HepG2 (cell line): ENCODE measurements around the gene SYNC. TPM values are rescaled to one million over a fixed set of nuclear protein-coding genes. Genes with fewer than 3 reads are reported as not detected.

Experiments
- BCL6 ChIP-seq: IDR thresholded peaks from 2 replicates; pipeline ENCODE4 v1.6.1; 2016; ENCODE audit warnings: missing genetic modification reagents, missing compliant biosample characterization
- CAMTA2 ChIP-seq: sonication (generic); formaldehyde crosslinking; IDR thresholded peaks from 2 replicates; pipeline ENCODE4 v1.4.0; 2020; ENCODE audit warnings: mild to moderate bottlenecking, missing genetic modification reagents, borderline replicate concordance
- CBX2 ChIP-seq, 2 experiments: fragments of 200-600 bp in 1 of 2; sonication (generic); formaldehyde crosslinking in 1 of 2; IDR thresholded peaks; 2 replicates each; pipeline versions ENCODE4 v1.7.0 to v1.8.1; 2018 to 2022; ENCODE audit warnings: low read depth in 2 of 2, low read length in 1 of 2, mild to moderate bottlenecking in 1 of 2, missing genetic modification reagents in 1 of 2
- EED ChIP-seq: sonication (generic); formaldehyde crosslinking; IDR thresholded peaks from 2 replicates; pipeline ENCODE4 v1.5.0; 2020; ENCODE audit warnings: mild to moderate bottlenecking, missing genetic modification reagents
- EP300 ChIP-seq, 3 experiments: sonication (generic) in 1 of 3; formaldehyde crosslinking in 1 of 3; IDR thresholded peaks; 2 replicates each; pipeline versions ENCODE4 v1.5.1 to v1.6.1; 2011 to 2020; ENCODE audit warnings: low read depth in 2 of 3, low read length in 2 of 3, borderline replicate concordance in 1 of 3, improper control_type of control experiment in 1 of 3, mild to moderate bottlenecking in 1 of 3, missing genetic modification reagents in 1 of 3, moderate library complexity in 1 of 3
- FOSL1 ChIP-seq: sonication (generic); formaldehyde crosslinking; IDR thresholded peaks from 2 replicates; pipeline ENCODE4 v1.9.0; 2021; ENCODE audit warnings: missing genetic modification reagents, borderline replicate concordance
- HNRNPH1 ChIP-seq: fragments of 200-400 bp; formaldehyde crosslinking; optimal IDR thresholded peaks from 2 replicates; pipeline ENCODE3; 2017; ENCODE audit warnings: mild to moderate bottlenecking, low read depth, low read length
- MATR3 ChIP-seq: sonication (generic); formaldehyde crosslinking; IDR thresholded peaks from 2 replicates; pipeline ENCODE4 v1.4.0; 2020; ENCODE audit warnings: missing genetic modification reagents
- MAZ ChIP-seq, 2 experiments: sonication (generic) in 1 of 2; formaldehyde crosslinking in 1 of 2; IDR thresholded peaks; 2 replicates each; pipeline versions ENCODE4 v1.5.0 to v1.6.1; 2012 to 2020; ENCODE audit warnings: low read depth in 2 of 2, mild to moderate bottlenecking in 2 of 2, borderline replicate concordance in 1 of 2, improper control_type of control experiment in 1 of 2, low read length in 1 of 2, missing genetic modification reagents in 1 of 2, moderate library complexity in 1 of 2
- MBNL3 ChIP-seq: fragments of 250-450 bp; sonication (Bioruptor Pico); conservative IDR thresholded peaks from 2 replicates; pipeline ENCODE4 v1.8.0; 2022; ENCODE audit warnings: mild to moderate bottlenecking, inconsistent platforms
- PCBP2 ChIP-seq: fragments of 200-400 bp; formaldehyde crosslinking; optimal IDR thresholded peaks from 2 replicates; pipeline ENCODE3; 2018; ENCODE audit warnings: low read length, low read depth; ENCODE audit not compliant: poor library complexity, severe bottlenecking
- SP140L ChIP-seq: sonication (generic); formaldehyde crosslinking; IDR thresholded peaks from 2 replicates; pipeline ENCODE4 v1.4.0; 2020; ENCODE audit warnings: missing genetic modification reagents, borderline replicate concordance
- STAG1 ChIP-seq: sonication (generic); formaldehyde crosslinking; IDR thresholded peaks from 2 replicates; pipeline ENCODE4 v1.4.0; 2020; ENCODE audit warnings: missing genetic modification reagents
- ZBTB8A ChIP-seq: sonication (generic); formaldehyde crosslinking; IDR thresholded peaks from 2 replicates; pipeline ENCODE4 v1.4.0; 2020; ENCODE audit warnings: mild to moderate bottlenecking, low read depth, missing genetic modification reagents, borderline replicate concordance
- ZFX ChIP-seq: sonication (generic); formaldehyde crosslinking; IDR thresholded peaks from 2 replicates; pipeline ENCODE4 v1.4.0; 2020; ENCODE audit warnings: mild to moderate bottlenecking, low read depth, missing genetic modification reagents, moderate library complexity
- ZKSCAN5 ChIP-seq: sonication (generic); formaldehyde crosslinking; IDR thresholded peaks from 2 replicates; pipeline ENCODE4 v1.5.1; 2020; ENCODE audit warnings: mild to moderate bottlenecking, missing genetic modification reagents
- ZNF251 ChIP-seq: sonication (generic); formaldehyde crosslinking; IDR thresholded peaks from 2 replicates; pipeline ENCODE4 v1.9.0; 2021; ENCODE audit warnings: mild to moderate bottlenecking, missing genetic modification reagents
- ZNF501 ChIP-seq: sonication (generic); formaldehyde crosslinking; IDR thresholded peaks from 2 replicates; pipeline ENCODE4 v1.5.1; 2020; ENCODE audit warnings: mild to moderate bottlenecking, moderate library complexity, missing genetic modification reagents
- ZNF746 ChIP-seq: sonication (generic); formaldehyde crosslinking; IDR thresholded peaks from 2 replicates; pipeline ENCODE4 v1.8.0; 2022; ENCODE audit warnings: mild to moderate bottlenecking, missing genetic modification reagents
- polyA plus RNA-seq, 8 experiments: library from polyadenylated mRNA; depleted of rRNA in 3 of 8; stranded (reverse) in 7 of 8; unstranded in 1 of 8; fragments of >200 nt; fragmentation: Illumina TruSeq in 4 of 8; extraction: Trizol in 4 of 8; gene quantifications; 2 replicates each; pipeline versions ENCODE4 v1.2.1 to v1.2.3, GENCODE V29; 2011 to 2016; ENCODE audit warnings: low read depth in 4 of 8, missing spikeins in 1 of 8, mixed read lengths in 1 of 8; ENCODE audit not compliant: insufficient read depth in 1 of 8
- total RNA-seq, 5 experiments: library from RNA; depleted of rRNA; stranded (reverse); fragments of >200 nt; fragmentation: Illumina TruSeq; extraction: Trizol; gene quantifications; 2 replicates each; pipeline ENCODE4 v1.2.3, GENCODE V29; 2016; ENCODE audit warnings: low read depth in 1 of 5
- TF ChIP-seq, protein P1 (sequence below): sonication (generic); formaldehyde crosslinking; IDR thresholded peaks from 2 replicates; pipeline ENCODE4 v1.5.1; 2020; ENCODE audit warnings: mild to moderate bottlenecking, missing genetic modification reagents, moderate library complexity
- TF ChIP-seq, protein P2 (sequence below): sonication (generic); formaldehyde crosslinking; IDR thresholded peaks from 2 replicates; pipeline ENCODE4 v1.8.0; 2022; ENCODE audit warnings: low read depth, missing genetic modification reagents

SYNC gene
- total and polyA plus RNA-seq, 2 of the 13 experiments (the other 11 are each of a cell fraction or from before 2014, with no cell fraction given), result 2.4 to 5.4 TPM

DNA sequence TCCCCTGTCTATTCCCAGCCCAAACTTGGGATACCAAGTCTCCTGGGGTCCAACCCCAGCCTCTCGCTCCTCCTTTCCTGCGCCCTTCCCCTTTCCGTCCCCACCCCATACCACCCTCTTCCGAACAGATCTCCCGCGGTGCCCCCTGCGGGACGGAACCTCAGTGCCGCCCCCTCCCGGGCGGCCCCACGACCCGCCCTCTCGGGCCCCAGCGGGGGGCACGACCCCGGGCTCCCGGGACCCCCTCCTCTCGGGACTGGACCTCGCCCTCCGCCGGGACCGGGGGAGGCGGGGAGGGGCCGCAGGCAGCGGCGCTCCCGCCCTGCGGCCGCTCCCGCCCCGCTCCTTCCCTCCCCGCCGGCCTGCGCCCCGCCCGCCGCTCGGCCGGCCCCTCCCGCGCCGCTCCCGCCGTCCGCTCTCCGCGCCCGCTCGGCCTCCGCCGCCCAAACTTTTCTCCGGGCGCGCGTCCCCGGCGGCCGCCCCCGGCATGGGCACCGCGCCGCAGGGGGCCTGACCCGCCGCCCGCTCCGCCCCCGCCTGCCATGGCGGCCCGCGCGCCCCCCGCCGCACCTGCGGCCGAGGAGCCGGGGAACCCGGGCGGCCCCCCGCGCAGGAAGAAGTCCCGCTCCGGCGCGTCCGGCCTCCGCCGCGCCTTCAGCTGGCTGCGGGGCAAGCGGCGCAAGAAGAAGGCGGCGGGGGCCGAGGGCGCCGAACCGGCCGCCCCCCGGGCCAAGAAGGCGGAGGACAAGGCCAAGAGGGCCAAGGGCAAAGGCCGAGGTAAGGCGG is 39.0 kb upstream of the SYNC start (continued):
- TF ChIP-seq ZBTB8A (no peak), MATR3 (CRISPR knock-in tag) (no peak), PCBP2 (no peak), ZNF251 (CRISPR knock-in tag) (no peak), EP300 (IDR thresholded peaks at IDR 0.05; ENCODE audit: low read depth in 2 of 2, low read length in 2 of 2) (no peak), EP300 (CRISPR knock-in tag; IDR thresholded peaks at IDR 0.05; ENCODE audit: borderline replicate concordance) (no peak), CAMTA2 (CRISPR knock-in tag) (no peak), ZNF746 (CRISPR knock-in tag) (no peak; the same call in 1 of the 2 replicates), MBNL3 (CRISPR knock-in tag) (no peak), ZNF501 (no peak), CBX2 (IDR thresholded peaks at IDR 0.05; ENCODE audit: low read depth, low read length) (no peak), CBX2 (CRISPR knock-in tag; IDR thresholded peaks at IDR 0.05; ENCODE audit: low read depth) (no peak), ZFX (CRISPR knock-in tag) (peak; percentile 53), FOSL1 (CRISPR knock-in tag) (no peak), SP140L (CRISPR knock-in tag) (no peak), HNRNPH1 (no peak), EED (CRISPR knock-in tag) (no peak), BCL6 (CRISPR knock-in tag) (no peak), STAG1 (CRISPR knock-in tag) (peak; percentile 36), ZKSCAN5 (CRISPR knock-in tag) (no peak), MAZ (IDR thresholded peaks at IDR 0.05; ENCODE audit: borderline replicate concordance, low read depth, low read length) (peak; percentile 52; the same call in 1 of the 2 replicates), MAZ (CRISPR knock-in tag; IDR thresholded peaks at IDR 0.05; ENCODE audit: low read depth) (0 out of 2 replicates have a peak, but pooled peaks have one; percentile 16)
- TF ChIP-seq, protein P1, sequence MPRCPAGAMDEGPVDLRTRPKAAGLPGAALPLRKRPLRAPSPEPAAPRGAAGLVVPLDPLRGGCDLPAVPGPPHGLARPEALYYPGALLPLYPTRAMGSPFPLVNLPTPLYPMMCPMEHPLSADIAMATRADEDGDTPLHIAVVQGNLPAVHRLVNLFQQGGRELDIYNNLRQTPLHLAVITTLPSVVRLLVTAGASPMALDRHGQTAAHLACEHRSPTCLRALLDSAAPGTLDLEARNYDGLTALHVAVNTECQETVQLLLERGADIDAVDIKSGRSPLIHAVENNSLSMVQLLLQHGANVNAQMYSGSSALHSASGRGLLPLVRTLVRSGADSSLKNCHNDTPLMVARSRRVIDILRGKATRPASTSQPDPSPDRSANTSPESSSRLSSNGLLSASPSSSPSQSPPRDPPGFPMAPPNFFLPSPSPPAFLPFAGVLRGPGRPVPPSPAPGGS (CRISPR knock-in tag), result no peak
- TF ChIP-seq, protein P2, sequence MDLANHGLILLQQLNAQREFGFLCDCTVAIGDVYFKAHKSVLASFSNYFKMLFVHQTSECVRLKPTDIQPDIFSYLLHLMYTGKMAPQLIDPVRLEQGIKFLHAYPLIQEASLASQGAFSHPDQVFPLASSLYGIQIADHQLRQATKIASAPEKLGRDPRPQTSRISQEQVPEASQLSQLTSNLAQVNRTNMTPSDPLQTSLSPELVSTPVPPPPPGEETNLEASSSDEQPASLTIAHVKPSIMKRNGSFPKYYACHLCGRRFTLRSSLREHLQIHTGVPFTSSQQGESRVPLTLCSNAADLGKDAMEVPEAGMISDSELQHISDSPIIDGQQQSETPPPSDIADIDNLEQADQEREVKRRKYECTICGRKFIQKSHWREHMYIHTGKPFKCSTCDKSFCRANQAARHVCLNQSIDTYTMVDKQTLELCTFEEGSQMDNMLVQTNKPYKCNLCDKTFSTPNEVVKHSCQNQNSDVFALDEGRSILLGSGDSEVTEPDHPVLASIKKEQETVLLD (CRISPR knock-in tag), result peak; percentile 87
